IPS-11a (cell line): ENCODE data around the gene DCAF4L1.
A peak's percentile ranks its signal among the peaks of the same experiment; 100 is the strongest.

Experiments
- H3K4me3 ChIP-seq: one replicate; pipeline ENCODE4 v1.5.1; 2013; ENCODE audit warnings: low read depth, low read length, control low read depth

The DCAF4L1 gene

GRCh38 chr4:41990365-41991111, 9.0 kb downstream of the DCAF4L1 start, which contains the start of gene SLC30A9:
SLC30A9 (plus strand) TSS chr4:41990530; CDS start chr4:41990652, 122 bp downstream.
- H3K4me3 ChIP-seq = peak within 1 kb of the TSS; percentile 91

- H3K4me3 ChIP-seq = no peak overlapping the region
Observed at GRCh38 chr4:41991916-41992767, 10.6 kb downstream of the DCAF4L1 start.

DNA sequence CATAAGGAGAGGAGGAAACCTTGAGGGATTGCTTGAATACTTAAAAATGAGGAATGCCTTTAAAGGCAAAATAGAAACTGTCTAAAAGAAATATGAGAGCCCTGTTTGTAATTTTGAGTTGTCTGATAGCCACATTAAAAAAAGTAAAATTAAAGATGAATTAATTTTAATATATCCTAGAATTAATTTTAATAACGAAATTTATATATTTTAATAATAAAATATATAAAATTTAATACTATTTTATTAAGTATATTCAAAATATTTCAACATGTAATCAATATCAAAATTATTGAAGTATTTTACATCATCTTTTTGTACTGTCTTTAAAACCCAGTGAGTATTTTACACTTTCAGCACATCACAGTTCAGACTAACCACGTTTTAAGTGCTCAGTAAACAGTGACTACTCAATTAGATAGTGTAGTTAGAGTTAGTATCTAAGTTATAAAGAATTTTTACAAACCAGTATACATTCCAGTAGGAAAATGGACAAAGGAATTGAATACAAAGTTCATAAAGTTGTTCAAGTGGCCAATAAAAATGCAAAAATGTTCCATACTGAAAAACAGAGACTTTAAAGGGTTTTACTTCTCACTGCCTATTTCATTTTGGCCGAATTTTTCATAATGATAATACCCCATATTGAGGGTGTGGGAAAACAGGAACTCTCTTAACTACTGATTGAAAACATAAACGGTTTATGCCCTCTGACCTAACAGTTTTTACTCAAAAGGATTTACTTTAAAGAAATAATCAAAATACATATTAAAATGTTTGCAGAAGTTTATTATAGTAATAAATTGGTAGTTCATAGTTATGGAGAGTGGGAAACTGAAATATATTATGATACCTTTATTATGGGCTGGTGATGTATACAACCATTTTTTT, 11.7 kb downstream of the DCAF4L1 start:
- no peak overlapping the region for H3K4me3 ChIP-seq

DNA sequence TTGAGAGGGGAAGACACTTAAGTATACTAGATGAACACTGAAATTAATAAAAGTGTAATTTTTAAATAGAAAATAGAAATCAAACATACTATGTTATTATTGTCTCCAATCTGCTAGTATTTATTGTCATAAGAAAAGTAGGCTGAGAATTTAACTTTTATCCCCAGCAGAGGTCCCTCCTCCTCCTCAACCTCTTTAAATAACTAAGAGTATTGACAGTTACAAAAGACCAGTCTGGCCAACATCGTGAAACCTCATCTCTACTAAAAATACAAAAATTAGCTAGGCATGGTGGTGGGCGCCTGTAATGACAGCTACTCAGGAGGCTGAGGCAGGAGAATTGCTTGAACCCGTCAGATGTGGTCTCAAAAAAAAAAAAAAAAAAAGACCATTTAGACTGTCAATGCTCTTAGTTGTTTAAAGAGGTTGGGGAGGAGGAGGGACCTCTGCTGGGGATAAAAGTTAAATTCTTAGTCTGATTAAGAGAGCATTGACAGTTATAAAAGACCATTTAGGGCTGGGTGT, 13.0 kb downstream of the DCAF4L1 start:
- no peak overlapping the region for H3K4me3 ChIP-seq

DNA sequence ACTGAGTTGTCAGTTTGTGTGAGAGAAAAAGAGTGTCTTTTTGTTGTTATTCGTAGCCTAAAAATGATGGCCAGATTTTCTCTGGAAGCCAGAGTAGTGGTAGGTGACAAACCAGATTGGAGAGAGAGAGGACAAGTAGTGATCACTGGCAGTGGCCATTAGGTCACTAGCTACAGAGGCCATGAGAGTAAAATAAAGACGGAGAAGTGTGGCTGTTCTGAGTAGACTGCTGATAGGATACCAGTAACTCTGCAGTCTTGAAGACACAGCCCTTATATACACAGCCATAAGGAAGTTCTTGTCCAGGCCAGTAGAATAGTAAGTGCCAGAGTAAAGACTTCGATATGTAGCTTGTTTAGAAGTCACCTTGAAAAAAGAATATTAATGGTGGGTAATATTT, 16.5 kb downstream of the DCAF4L1 start:
- H3K4me3 ChIP-seq = no peak overlapping the region

- H3K4me3 ChIP-seq = no peak overlapping the region
Observed at GRCh38 chr4:41999321-41999720, 17.8 kb downstream of the DCAF4L1 start.

DNA sequence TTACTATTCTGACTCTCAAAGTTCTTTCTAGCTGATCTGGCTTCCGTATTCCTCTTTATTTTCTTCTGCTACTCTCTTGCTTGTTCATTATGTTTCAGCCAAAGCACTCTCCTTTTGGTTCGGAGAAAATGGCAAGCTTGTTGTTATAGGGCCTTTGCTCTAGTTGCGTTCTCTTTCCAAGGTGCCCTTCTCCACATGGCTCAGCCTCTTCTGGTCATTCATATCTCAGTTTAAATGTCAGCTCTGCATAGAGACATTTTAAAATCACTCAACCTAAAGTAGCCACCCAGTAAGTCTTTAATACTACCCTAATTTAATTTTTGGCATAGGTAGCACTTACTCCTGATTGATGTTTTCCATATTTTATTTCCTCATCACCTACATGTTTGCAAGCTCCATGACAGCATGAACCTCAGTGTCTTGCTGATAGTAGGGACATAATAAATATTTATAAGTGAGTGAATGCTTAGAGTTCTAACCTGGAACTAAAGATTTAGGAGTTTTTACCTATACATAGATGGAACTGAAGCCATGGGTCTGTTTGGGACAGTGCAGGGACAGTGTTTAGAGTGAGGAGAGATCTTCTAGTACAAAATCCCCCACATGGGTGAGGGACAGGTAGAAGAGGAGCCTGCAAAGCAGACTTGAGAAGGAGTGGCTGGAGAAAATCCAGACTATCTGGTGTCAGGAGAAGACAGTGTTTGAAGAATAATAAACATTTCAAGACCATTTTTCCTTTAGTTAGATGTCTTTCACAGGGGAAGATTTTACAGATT, 26.6 kb downstream of the DCAF4L1 start:
- H3K4me3 ChIP-seq = no peak overlapping the region

DNA sequence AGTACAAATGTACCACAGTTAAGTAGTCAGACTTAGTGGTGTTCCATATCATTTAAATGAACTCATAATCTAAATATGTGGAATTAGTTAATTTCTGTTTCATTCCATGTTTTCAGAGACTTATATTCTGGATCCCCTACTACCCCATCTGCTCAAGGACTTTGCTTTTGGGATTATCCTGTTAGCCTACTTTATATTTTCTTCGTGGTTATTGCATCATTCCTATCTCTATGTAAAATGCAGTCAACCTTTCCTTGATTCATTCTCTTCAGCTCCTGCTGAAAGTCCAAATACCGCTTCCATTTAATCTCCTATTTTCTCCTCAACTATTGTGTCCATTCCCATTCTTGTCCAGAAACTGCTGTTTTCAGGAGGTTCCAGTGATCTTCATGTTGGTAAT, 33.9 kb downstream of the DCAF4L1 start:
- H3K4me3 ChIP-seq = no peak overlapping the region

DNA sequence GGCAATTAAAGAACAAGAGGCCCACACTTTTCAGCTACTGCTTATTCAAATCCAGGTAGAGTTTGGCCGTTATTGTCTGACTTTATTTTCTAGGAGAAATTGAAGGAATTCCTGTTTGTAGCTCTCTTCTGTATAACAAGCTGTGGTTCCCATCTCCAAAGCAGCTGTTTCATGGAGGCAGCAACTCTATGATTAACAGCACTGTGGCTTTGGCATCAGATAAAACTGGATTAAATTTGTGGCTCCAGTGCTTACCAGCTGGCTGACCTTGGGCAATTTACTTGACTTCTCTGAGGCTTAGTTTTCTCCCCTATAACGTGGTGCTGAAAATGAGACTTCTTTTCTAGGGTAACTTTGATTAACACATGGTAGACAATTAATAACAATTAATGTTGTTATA, 36.9 kb downstream of the DCAF4L1 start:
- no peak overlapping the region for H3K4me3 ChIP-seq
